Astrocyte of the cerebellum (primary cell): ENCODE data around the gene VAMP1.

ENCODE experiments used
- DNase-seq: peaks from one replicate; pipeline ENCODE4 v3.0.0-alpha.2; 2011; ENCODE audit warnings: low read depth
- H3K4me3 ChIP-seq: 2 replicates; pipeline ENCODE4 v1.5.1; 2011; ENCODE audit warnings: mild to moderate bottlenecking, low read depth, low read length, moderate library complexity
- CTCF ChIP-seq: IDR thresholded peaks from 2 replicates; pipeline ENCODE4 v1.5.1; 2012; ENCODE audit warnings: low read length, low read depth, moderate library complexity, mild to moderate bottlenecking; ENCODE audit errors: missing control alignments
- in situ Hi-C: cut with HindIII; loops from 2 replicates; pipeline ENCODE4 v1.10.0; 2017; ENCODE audit warnings: low sequenced_read_pairs

Gene VAMP1

DNA sequence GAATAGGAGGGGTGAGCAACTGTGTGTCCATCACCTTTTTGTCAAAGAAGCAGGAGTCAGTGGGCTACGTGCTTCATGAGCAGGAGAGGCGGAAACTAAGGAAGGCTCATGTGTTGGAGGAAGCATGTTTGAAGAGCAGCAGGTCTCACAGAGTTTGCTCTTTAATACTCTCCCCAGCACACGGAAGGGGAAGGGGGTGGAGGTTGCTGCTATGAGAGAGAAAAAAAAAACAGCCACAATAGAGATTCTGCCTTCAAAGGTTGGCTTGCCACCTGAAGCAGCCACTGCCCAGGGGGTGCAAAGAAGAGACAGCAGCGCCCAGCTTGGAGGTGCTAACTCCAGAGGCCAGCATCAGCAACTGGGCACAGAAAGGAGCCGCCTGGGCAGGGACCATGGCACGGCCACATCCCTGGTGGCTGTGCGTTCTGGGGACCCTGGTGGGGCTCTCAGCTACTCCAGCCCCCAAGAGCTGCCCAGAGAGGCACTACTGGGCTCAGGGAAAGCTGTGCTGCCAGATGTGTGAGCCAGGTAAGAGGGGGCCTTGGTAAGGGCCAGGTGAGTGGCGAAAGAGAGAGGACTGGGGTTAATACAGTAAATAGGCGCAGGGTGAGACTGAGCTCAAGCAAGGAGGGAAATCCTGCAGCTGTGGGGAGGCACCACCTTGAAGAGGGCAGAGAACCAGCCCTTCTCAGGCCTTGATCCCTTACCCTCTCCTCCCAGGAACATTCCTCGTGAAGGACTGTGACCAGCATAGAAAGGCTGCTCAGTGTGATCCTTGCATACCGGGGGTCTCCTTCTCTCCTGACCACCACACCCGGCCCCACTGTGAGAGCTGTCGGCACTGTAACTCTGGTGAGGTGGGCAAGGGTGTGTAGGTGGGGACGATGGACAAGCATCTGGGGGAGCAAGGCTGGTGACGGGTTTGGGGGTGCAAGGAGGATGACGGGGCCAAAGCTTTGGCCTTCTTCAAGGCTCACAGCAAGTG is 25.5 kb downstream of the VAMP1 start, which contains the start of gene CD27:
Gene CD27, plus strand, starts transcription at position 252 of the 985 bp plus-strand sequence. Its CDS starts 141 bp downstream, at position 393.
- no peak for DNase-seq
- no peak within 1 kb of the TSS for H3K4me3 ChIP-seq
- TF ChIP-seq CTCF, result no peak
- in situ Hi-C loops, result no loop called here

GRCh38 chr12:6444031-6444430 is 26.4 kb downstream of the VAMP1 start:
- TF ChIP-seq CTCF, result no peak
- H3K4me3 ChIP-seq, result no peak overlapping the region
- DNase-seq, result no peak
- in situ Hi-C loops, result no loop called here

DNA sequence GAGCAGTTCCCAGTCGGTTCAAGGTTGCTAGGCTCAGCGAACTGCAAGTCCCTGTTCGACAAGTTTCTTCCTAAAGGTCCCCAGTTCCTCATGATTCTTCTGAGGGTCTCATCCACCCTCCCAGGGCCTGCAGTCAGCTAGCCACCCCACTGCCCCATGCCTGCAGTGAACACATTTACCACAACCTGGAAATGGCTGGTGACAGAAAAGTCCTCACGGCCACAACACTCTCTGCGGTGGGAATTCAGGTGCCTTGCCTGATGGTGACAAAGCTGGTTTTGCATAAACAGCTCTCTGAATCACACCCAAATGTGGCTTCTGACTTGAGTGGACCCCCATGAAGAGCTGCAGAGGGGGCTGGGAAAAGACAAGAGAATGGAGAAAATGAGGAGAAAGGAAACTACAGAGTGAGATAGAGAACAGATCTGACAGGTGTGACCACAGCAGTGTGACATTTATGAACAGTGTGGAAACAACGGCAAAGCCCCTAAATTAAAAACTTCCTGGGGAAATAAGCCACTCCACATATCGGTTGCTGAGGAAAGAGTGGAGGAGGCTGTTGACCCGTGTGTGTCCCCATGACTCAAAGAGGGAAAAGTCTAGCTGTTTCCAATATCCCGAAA is 27.0 kb downstream of the VAMP1 start:
- in situ Hi-C loops, result no loop called here
- no peak overlapping the region for H3K4me3 ChIP-seq
- no peak for DNase-seq
- TF ChIP-seq CTCF, result no peak

DNA sequence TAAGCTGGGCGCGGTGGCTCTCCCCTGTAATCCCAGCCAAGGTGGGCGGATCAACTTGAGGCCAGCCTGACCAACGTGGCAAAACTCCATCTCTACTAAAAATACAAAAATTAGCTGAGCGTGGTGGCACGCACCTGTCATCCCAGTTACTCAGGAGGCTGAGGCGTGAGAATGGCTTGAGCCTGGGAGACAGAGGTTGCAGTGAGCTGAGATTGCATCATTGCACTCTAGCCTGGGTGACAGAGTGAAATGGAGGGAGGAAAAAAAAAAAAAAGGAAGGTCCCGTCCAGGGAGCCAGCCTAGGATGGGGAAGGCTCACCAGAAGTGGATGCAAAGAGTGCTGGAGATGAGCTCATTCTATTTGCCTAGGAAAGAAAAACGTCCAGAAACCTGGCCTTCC is 27.6 kb downstream of the VAMP1 start:
- no peak overlapping the region for H3K4me3 ChIP-seq
- in situ Hi-C loops, result no loop called here
- no peak for TF ChIP-seq CTCF
- DNase-seq, result no peak

DNA sequence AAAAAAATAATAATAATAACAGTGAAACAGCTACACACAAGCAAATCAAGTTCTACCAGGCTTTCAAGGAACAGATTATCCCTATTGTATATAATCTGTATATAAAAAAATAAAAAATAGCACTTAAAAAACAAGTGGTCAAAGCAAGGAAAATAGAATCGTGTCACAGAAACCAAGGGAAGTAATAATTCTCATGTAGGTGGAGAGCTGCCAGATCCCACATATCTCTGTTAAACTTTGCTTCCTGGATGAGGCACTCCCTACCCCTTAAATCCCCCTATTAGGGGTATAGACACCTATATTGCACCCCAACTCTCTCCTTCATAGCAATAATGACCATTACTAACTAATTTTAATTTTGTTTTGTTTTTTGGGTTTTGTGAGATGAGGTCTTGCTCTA is 30.1 kb downstream of the VAMP1 start:
- DNase-seq, result no peak
- in situ Hi-C loops, result no loop called here
- H3K4me3 ChIP-seq, result no peak overlapping the region
- no peak for TF ChIP-seq CTCF

DNA sequence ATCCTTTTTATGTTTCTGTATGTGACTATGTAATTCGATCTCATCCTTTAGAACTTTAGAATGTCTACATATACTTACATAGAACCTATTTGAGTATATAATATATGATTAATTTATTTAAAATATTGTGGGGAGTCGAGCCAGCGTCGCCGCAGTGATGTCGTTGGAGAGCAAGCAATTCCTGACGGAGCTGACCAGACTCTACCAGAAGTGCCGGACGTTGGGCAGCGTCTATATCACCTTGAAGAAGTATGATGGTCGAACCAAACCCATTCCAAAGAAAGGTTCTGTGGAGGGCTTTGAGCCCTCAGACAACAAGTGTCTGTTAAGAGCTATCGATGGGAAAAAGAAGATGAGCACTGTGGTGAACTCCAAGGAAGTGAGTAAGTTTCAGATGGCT is 32.1 kb downstream of the VAMP1 start:
- no peak for TF ChIP-seq CTCF
- in situ Hi-C loops, result no loop called here
- DNase-seq, result no peak

More for the DNA sequence above, 32.1 kb downstream of the VAMP1 start:
- no peak overlapping the region for H3K4me3 ChIP-seq
